NCI-H748 (cell line): Measurements from ENCODE around the gene ANLN.
"Not testable (repeated sequence)": the region's sequence is repeated elsewhere in the genome, so short reads cannot be mapped to it uniquely, and the experiment has no call there.

Source experiments
- DNase-seq: peaks from one replicate; lab custom pipeline; 2025; ENCODE audit not compliant: unreplicated experiment; lab: John Stamatoyannopoulos, UW

The ANLN gene

GRCh38 chr7:36372156-36372555, 17.5 kb upstream of the ANLN start:
- DNase-seq = no peak

- not testable (repeated sequence) for DNase-seq
These were observed 11.1 kb upstream of the ANLN start for GRCh38 chr7:36378555-36378954.

- no peak for DNase-seq
These were observed 9.7 kb upstream of the ANLN start for GRCh38 chr7:36379831-36380504.

- DNase-seq = no peak
These were observed 8.6 kb upstream of the ANLN start for GRCh38 chr7:36381056-36381455.

- not testable (repeated sequence) for DNase-seq
These were observed 6.4 kb upstream of the ANLN start for GRCh38 chr7:36383284-36383683.

GRCh38 chr7:36385646-36386045, 4.0 kb upstream of the ANLN start:
- DNase-seq = not testable (repeated sequence)

- peak; percentile 7 for DNase-seq
These were observed 2.0 kb upstream of the ANLN start for GRCh38 chr7:36387435-36388231.

GRCh38 chr7:36388423-36388822, 1.2 kb upstream of the ANLN start:
- DNase-seq = no peak

- peak; percentile 85 for DNase-seq
These were observed 783 bp downstream of the ANLN start for GRCh38 chr7:36390199-36391090.

GRCh38 chr7:36391436-36392198, 2.0 kb downstream of the ANLN start:
- peak; percentile 33 for DNase-seq

GRCh38 chr7:36393826-36394225, 4.2 kb downstream of the ANLN start:
- DNase-seq = no peak

GRCh38 chr7:36395171-36395894, 5.7 kb downstream of the ANLN start:
- DNase-seq = no peak

GRCh38 chr7:36396150-36396549, 6.5 kb downstream of the ANLN start:
- no peak for DNase-seq

- DNase-seq = no peak
These were observed 10.4 kb downstream of the ANLN start for GRCh38 chr7:36400036-36400435.

GRCh38 chr7:36400606-36401005, 10.9 kb downstream of the ANLN start:
- no peak for DNase-seq

GRCh38 chr7:36403452-36403851, 13.8 kb downstream of the ANLN start:
- no peak for DNase-seq

- DNase-seq = no peak
These were observed 15.2 kb downstream of the ANLN start for GRCh38 chr7:36404639-36405408.

- no peak for DNase-seq
These were observed 15.7 kb downstream of the ANLN start for GRCh38 chr7:36405409-36405803.

GRCh38 chr7:36406156-36406555, 16.5 kb downstream of the ANLN start:
- no peak for DNase-seq
